H1 (cell line): ENCODE results near the gene GREB1L. TPM values are rescaled to one million over a fixed set of nuclear protein-coding genes. Genes with fewer than 3 reads are reported as not detected.

Source experiments
- CTCF ChIA-PET: fragments of 300-600 bp; sonication (Branson Sonifier 250); formaldehyde crosslinking; loops from one replicate; lab custom pipeline; 2021; ENCODE audit not compliant: partially characterized antibody; lab: Charles Lee
- POLR2A ChIA-PET: fragments of 300-600 bp; sonication (Branson Sonifier 250); formaldehyde crosslinking; loops from one replicate; lab custom pipeline; 2021; ENCODE audit warnings: inconsistent platforms; ENCODE audit not compliant: partially characterized antibody; lab: Charles Lee
- DNase-seq, 2 experiments: peaks; one replicate each; pipeline versions ENCODE4 v3.0.0 to v3.0.0-alpha.2; 2010 to 2022; ENCODE audit warnings: low spot score in 2 of 2, low read depth in 1 of 2, mixed read lengths in 1 of 2
- FAIRE-seq: peaks from 2 replicates; lab custom pipeline; 2011; peaks lifted over from hg19 to GRCh38; lab: Jason Lieb, UNC
- H2AFZ ChIP-seq: 2 replicates; pipeline ENCODE4 v1.8.1; 2012; ENCODE audit warnings: low read length, inconsistent platforms
- H2AK5ac ChIP-seq: 2 replicates; pipeline ENCODE4 v1.6.1; 2013; ENCODE audit warnings: low read depth, low read length
- H2BK120ac ChIP-seq: replicated peaks from 2 replicates; pipeline ENCODE3; 2013; ENCODE audit warnings: low read depth, low read length, inconsistent platforms
- H2BK12ac ChIP-seq: 2 replicates; pipeline ENCODE4 v1.6.1; 2013; ENCODE audit warnings: low read depth, low read length
- H2BK15ac ChIP-seq: 2 replicates; pipeline ENCODE4 v1.6.1; 2013; ENCODE audit warnings: low read length
- H2BK20ac ChIP-seq: 2 replicates; pipeline ENCODE4 v1.6.1; 2013; ENCODE audit warnings: low read length
- H2BK5ac ChIP-seq: 2 replicates; pipeline ENCODE4 v1.6.1; 2013; ENCODE audit warnings: low read depth, low read length
- H3K14ac ChIP-seq: 2 replicates; pipeline ENCODE4 v1.6.1; 2013; ENCODE audit warnings: inconsistent platforms; ENCODE audit not compliant: insufficient read length
- H3K18ac ChIP-seq: 2 replicates; pipeline ENCODE4 v1.6.1; 2013; ENCODE audit warnings: low read length; ENCODE audit errors: extremely low read depth
- H3K23ac ChIP-seq: 2 replicates; pipeline ENCODE4 v1.6.1; 2013; ENCODE audit warnings: inconsistent platforms; ENCODE audit not compliant: insufficient read length
- H3K23me2 ChIP-seq: 2 replicates; pipeline ENCODE4 v1.6.1; 2013; ENCODE audit warnings: low read depth, low read length
- H3K27ac ChIP-seq: 2 replicates; pipeline ENCODE4 v1.6.1; 2011; ENCODE audit warnings: low read depth, low read length, inconsistent platforms
- H3K27me3 ChIP-seq, 4 experiments: replicated peaks in 1 of 4; 1 replicate in 1 of 4; 2 replicates in 3 of 4; pipeline versions ENCODE4 v1.6.1 to v1.8.1; 2011 to 2013; ENCODE audit warnings: low read length in 3 of 4, mild to moderate bottlenecking in 3 of 4, inconsistent platforms in 2 of 4, mixed read lengths in 2 of 4, moderate library complexity in 1 of 4; ENCODE audit not compliant: control insufficient read depth in 3 of 4, insufficient read depth in 3 of 4; ENCODE audit errors: extremely low read depth in 1 of 4
- H3K36me3 ChIP-seq, 4 experiments: 2 replicates each; pipeline versions ENCODE4 v1.6.1 to v1.8.1; 2011 to 2013; ENCODE audit warnings: mild to moderate bottlenecking in 4 of 4, low read length in 3 of 4, moderate library complexity in 2 of 4, control low read depth in 1 of 4, inconsistent platforms in 1 of 4; ENCODE audit not compliant: insufficient read depth in 4 of 4, control insufficient read depth in 2 of 4
- H3K4ac ChIP-seq: replicated peaks from 2 replicates; pipeline ENCODE3; 2013; ENCODE audit warnings: low read length, low read depth, mixed read lengths, inconsistent platforms; ENCODE audit not compliant: insufficient read length
- H3K4me1 ChIP-seq, 4 experiments: replicated peaks in 1 of 4; 1 replicate in 1 of 4; 2 replicates in 3 of 4; pipeline versions ENCODE4 v1.6.1 to v1.8.1; 2011 to 2013; ENCODE audit warnings: low read length in 3 of 4, inconsistent platforms in 2 of 4, mixed read lengths in 1 of 4; ENCODE audit not compliant: insufficient read depth in 4 of 4, control insufficient read depth in 3 of 4
- H3K4me2 ChIP-seq, 2 experiments: 2 replicates each; pipeline versions ENCODE4 v1.6.1 to v1.8.1; 2011 to 2013; ENCODE audit warnings: low read depth in 2 of 2, low read length in 2 of 2, control low read depth in 1 of 2, inconsistent platforms in 1 of 2, mild to moderate bottlenecking in 1 of 2; ENCODE audit not compliant: insufficient read depth in 1 of 2
- H3K4me3 ChIP-seq, 4 experiments: fragments of 200-600, 300-600 bp in 1 of 4; sonication (generic), shearing (Covaris generic), sonication (Bioruptor Twin) in 1 of 4; 2 replicates each; pipeline versions ENCODE4 v1.5.1 to v1.8.1; 2011 to 2016; ENCODE audit warnings: low read length in 4 of 4, low read depth in 3 of 4, control low read depth in 2 of 4, inconsistent platforms in 2 of 4, mild to moderate bottlenecking in 2 of 4, mixed read lengths in 1 of 4, moderate library complexity in 1 of 4; ENCODE audit not compliant: insufficient read depth in 2 of 4; ENCODE audit errors: extremely low read depth in 1 of 4
- H3K56ac ChIP-seq: replicated peaks from 2 replicates; pipeline ENCODE3; 2013; ENCODE audit warnings: low read depth, mild to moderate bottlenecking, mixed read lengths, low read length, inconsistent platforms; ENCODE audit not compliant: insufficient read length
- H3K79me1 ChIP-seq: 2 replicates; pipeline ENCODE4 v1.6.1; 2013; ENCODE audit warnings: low read depth, low read length, control low read depth
- H3K79me2 ChIP-seq, 2 experiments: 2 replicates each; pipeline versions ENCODE4 v1.6.1 to v1.8.1; 2012 to 2013; ENCODE audit warnings: low read length in 2 of 2, mild to moderate bottlenecking in 2 of 2, inconsistent platforms in 1 of 2; ENCODE audit not compliant: insufficient read depth in 2 of 2, control insufficient read depth in 1 of 2
- H3K9ac ChIP-seq, 4 experiments: replicated peaks in 1 of 4; 1 replicate in 1 of 4; 2 replicates in 3 of 4; pipeline versions ENCODE4 v1.6.1 to v1.8.1; 2011 to 2013; ENCODE audit warnings: low read depth in 3 of 4, low read length in 3 of 4, control low read depth in 2 of 4, mild to moderate bottlenecking in 2 of 4, moderate library complexity in 2 of 4, inconsistent platforms in 1 of 4; ENCODE audit errors: extremely low read depth in 1 of 4
- H3K9me3 ChIP-seq, 2 experiments: 2 replicates each; pipeline versions ENCODE4 v1.6.1 to v1.8.1; 2012 to 2013; ENCODE audit warnings: mild to moderate bottlenecking in 2 of 2, moderate library complexity in 2 of 2, control low read depth in 1 of 2, inconsistent platforms in 1 of 2, low read depth in 1 of 2, low read length in 1 of 2, mixed read lengths in 1 of 2; ENCODE audit not compliant: insufficient read depth in 2 of 2
- H4K20me1 ChIP-seq, 2 experiments: replicated peaks in 1 of 2; 2 replicates each; pipeline versions ENCODE3 to v1.8.1; 2011 to 2013; ENCODE audit warnings: inconsistent platforms in 2 of 2, low read length in 2 of 2, mild to moderate bottlenecking in 1 of 2; ENCODE audit not compliant: insufficient read depth in 2 of 2, control insufficient read depth in 1 of 2
- H4K5ac ChIP-seq: 2 replicates; pipeline ENCODE4 v1.6.1; 2013; ENCODE audit warnings: low read length, low read depth, mixed read lengths, inconsistent platforms; ENCODE audit not compliant: insufficient read length
- H4K8ac ChIP-seq: 2 replicates; pipeline ENCODE4 v1.8.0; 2013; ENCODE audit warnings: mild to moderate bottlenecking, moderate library complexity, low read length, inconsistent platforms; ENCODE audit not compliant: insufficient read depth; ENCODE audit errors: extremely low read depth
- H4K91ac ChIP-seq: replicated peaks from 2 replicates; pipeline ENCODE3; 2013; ENCODE audit warnings: low read length, mixed read lengths, inconsistent platforms; ENCODE audit not compliant: insufficient read length
- BRCA1 ChIP-seq: IDR thresholded peaks from 2 replicates; pipeline ENCODE4 v1.6.1; 2012; ENCODE audit warnings: low read depth, low read length, improper control_type of control experiment
- GTF2F1 ChIP-seq: IDR thresholded peaks from 2 replicates; pipeline ENCODE4 v1.6.1; 2012; ENCODE audit warnings: low read depth, low read length, improper control_type of control experiment, borderline replicate concordance
- KDM4A ChIP-seq: IDR thresholded peaks from one replicate; pipeline ENCODE4 v1.7.1; 2012; ENCODE audit warnings: low read depth, mild to moderate bottlenecking, moderate library complexity, low read length, inconsistent platforms; ENCODE audit not compliant: severe bottlenecking
- MAFK ChIP-seq: IDR thresholded peaks from 2 replicates; pipeline ENCODE4 v1.6.1; 2012; ENCODE audit warnings: low read depth, mild to moderate bottlenecking, improper control_type of control experiment, low read length
- RAD21 ChIP-seq, 2 experiments: IDR thresholded peaks in 1 of 2; conservative IDR thresholded peaks in 1 of 2; 2 replicates each; pipeline ENCODE4 v1.6.1; 2011; ENCODE audit warnings: low read depth in 2 of 2, low read length in 2 of 2, improper control_type of control experiment in 1 of 2, inconsistent platforms in 1 of 2, mild to moderate bottlenecking in 1 of 2, moderate library complexity in 1 of 2
- TAF1 ChIP-seq: IDR thresholded peaks from 2 replicates; pipeline ENCODE4 v1.6.1; 2011; ENCODE audit warnings: mild to moderate bottlenecking, low read depth, low read length
- WGBS, 2 experiments: shearing (Covaris generic) in 1 of 2; methylation state at CpG; one replicate each; pipeline versions ENCODE4 v1.1.6 to v1.1.7; 2013 to 2015; ENCODE audit warnings: low lambda C conversion rate in 2 of 2, mixed read lengths in 2 of 2, inconsistent platforms in 1 of 2, low coverage in 1 of 2, missing lambda C conversion rate in 1 of 2; ENCODE audit not compliant: insufficient replicate concordance in 2 of 2, insufficient coverage in 1 of 2, insufficient read length in 1 of 2; ENCODE audit errors: extremely low coverage in 1 of 2, missing lambda C conversion rate in 1 of 2; 5-methylcytosine and 5-hydroxymethylcytosine counted together
- polyA plus RNA-seq, 7 experiments: library from polyadenylated mRNA; depleted of rRNA in 3 of 7; stranded (reverse) in 5 of 7; unstranded in 2 of 7; fragments of >200 nt in 5 of 7; fragments of 200-250 nt in 2 of 7; gene quantifications; 1 replicate in 5 of 7; 2 replicates in 1 of 7; 4 replicates in 1 of 7; pipeline versions ENCODE4 v1.2.1 to v1.2.3, GENCODE V29; 2011 to 2013; ENCODE audit warnings: missing spikeins in 2 of 7, mixed read lengths in 2 of 7
- total RNA-seq: library from RNA; stranded (reverse); fragmentation: NEBNext Ultra II Directional; extraction: Animal tissue kit (Norgen Biotek cat#: 25700); gene quantifications from 2 replicates; pipeline ENCODE4 v1.2.1, GENCODE V29; 2021
- TF ChIP-seq, protein P1 (sequence below), 3 experiments: IDR thresholded peaks; 1 replicate in 2 of 3; 2 replicates in 1 of 3; pipeline versions ENCODE4 v1.5.1 to v1.6.1; 2011; ENCODE audit warnings: low read length in 3 of 3, mild to moderate bottlenecking in 3 of 3, inconsistent platforms in 2 of 3, low read depth in 1 of 3, moderate library complexity in 1 of 3; ENCODE audit not compliant: insufficient read depth in 1 of 3; ENCODE audit errors: control extremely low read depth in 1 of 3
- TF ChIP-seq, protein P2 (sequence below): IDR thresholded peaks from 2 replicates; pipeline ENCODE4 v1.6.1; 2012; ENCODE audit warnings: low read length, inconsistent platforms
- TF ChIP-seq, protein P3 (sequence below): IDR thresholded peaks from 2 replicates; pipeline ENCODE4 v1.6.1; 2011; ENCODE audit warnings: low read depth, mild to moderate bottlenecking, low read length; ENCODE audit not compliant: insufficient read depth

GREB1L gene
- total and polyA plus RNA-seq, 2 of the 8 experiments (the other 6 are each of a cell fraction or from before 2014, with no cell fraction given): 0.34 to 1.6 TPM

DNA sequence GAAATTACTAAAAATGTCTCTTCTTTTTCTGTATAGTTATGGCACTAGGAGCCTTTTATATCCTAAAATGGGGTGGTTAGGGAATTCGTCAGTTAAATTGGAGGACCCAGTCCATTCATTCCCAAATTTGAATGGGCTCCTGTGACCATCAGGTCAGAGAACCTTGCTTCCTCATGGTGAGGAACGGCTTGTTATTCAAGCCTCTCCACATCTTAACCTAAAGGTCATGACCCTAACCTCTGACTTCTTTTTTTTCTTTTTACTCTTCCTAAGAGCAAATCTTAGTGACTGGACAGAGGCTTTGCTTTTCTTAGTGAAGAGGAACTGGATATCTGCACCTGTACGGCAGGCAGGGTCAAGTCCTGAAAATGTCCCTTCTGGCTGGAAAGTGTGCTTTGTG, 53.1 kb downstream of the GREB1L start:
- no peak for FAIRE-seq
- TF ChIP-seq GTF2F1 (no peak), KDM4A (no peak), RAD21 (IDR thresholded peaks at IDR 0.05 in 1 of 2, conservative IDR thresholded peaks at IDR 0.05 in 1 of 2; ENCODE audit: low read depth in 2 of 2, low read length in 2 of 2) (no peak), MAFK (no peak), TAF1 (no peak), BRCA1 (no peak)
- TF ChIP-seq, protein P1, sequence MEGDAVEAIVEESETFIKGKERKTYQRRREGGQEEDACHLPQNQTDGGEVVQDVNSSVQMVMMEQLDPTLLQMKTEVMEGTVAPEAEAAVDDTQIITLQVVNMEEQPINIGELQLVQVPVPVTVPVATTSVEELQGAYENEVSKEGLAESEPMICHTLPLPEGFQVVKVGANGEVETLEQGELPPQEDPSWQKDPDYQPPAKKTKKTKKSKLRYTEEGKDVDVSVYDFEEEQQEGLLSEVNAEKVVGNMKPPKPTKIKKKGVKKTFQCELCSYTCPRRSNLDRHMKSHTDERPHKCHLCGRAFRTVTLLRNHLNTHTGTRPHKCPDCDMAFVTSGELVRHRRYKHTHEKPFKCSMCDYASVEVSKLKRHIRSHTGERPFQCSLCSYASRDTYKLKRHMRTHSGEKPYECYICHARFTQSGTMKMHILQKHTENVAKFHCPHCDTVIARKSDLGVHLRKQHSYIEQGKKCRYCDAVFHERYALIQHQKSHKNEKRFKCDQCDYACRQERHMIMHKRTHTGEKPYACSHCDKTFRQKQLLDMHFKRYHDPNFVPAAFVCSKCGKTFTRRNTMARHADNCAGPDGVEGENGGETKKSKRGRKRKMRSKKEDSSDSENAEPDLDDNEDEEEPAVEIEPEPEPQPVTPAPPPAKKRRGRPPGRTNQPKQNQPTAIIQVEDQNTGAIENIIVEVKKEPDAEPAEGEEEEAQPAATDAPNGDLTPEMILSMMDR (IDR thresholded peaks at IDR 0.05; ENCODE audit: control extremely low read depth in 1 of 3, insufficient read depth in 1 of 3, low read depth in 1 of 3, low read length in 3 of 3): no peak
- TF ChIP-seq, protein P2, sequence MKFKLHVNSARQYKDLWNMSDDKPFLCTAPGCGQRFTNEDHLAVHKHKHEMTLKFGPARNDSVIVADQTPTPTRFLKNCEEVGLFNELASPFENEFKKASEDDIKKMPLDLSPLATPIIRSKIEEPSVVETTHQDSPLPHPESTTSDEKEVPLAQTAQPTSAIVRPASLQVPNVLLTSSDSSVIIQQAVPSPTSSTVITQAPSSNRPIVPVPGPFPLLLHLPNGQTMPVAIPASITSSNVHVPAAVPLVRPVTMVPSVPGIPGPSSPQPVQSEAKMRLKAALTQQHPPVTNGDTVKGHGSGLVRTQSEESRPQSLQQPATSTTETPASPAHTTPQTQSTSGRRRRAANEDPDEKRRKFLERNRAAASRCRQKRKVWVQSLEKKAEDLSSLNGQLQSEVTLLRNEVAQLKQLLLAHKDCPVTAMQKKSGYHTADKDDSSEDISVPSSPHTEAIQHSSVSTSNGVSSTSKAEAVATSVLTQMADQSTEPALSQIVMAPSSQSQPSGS: no peak
- TF ChIP-seq, protein P3, sequence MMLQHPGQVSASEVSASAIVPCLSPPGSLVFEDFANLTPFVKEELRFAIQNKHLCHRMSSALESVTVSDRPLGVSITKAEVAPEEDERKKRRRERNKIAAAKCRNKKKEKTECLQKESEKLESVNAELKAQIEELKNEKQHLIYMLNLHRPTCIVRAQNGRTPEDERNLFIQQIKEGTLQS: no peak

More for the DNA sequence above, 53.1 kb downstream of the GREB1L start:
- no peak for DNase-seq
- Histone ChIP-seq H3K27me3 (no peaks in the 10 kb centered on the region), H2BK5ac (no peak overlapping the region), H3K4me2 (no peak overlapping the region), H3K18ac (no peak overlapping the region), H3K27ac (no peak overlapping the region), H3K9ac (no peak overlapping the region), H3K79me2 (no peaks in the 10 kb centered on the region; a peak in 1 of 4 replicates), H4K8ac (no peak overlapping the region), H3K9me3 (no peaks in the 10 kb centered on the region), H2BK15ac (no peak overlapping the region), H4K5ac (no peak overlapping the region), H3K36me3 (no peaks in the 10 kb centered on the region), H3K56ac (no peak overlapping the region), H2BK12ac (no peak overlapping the region), H3K23me2 (no peaks in the 10 kb centered on the region; the same call in 1 of the 2 replicates), H2AK5ac (no peak overlapping the region), H2AFZ (no peak overlapping the region), H3K14ac (no peak overlapping the region), H3K4me1 (peaks cover 0 to 5% (median 1%) of the 10 kb centered on the region in 4 experiments; a peak in 4 of 7 replicates), H4K91ac (no peak overlapping the region), H4K20me1 (no peaks in the 10 kb centered on the region), H3K4me3 (no peak overlapping the region), H3K79me1 (no peaks in the 10 kb centered on the region), H2BK20ac (no peak overlapping the region), H3K4ac (no peak overlapping the region), H3K23ac (no peak overlapping the region), H2BK120ac (no peak overlapping the region)
- POLR2A ChIA-PET: no interaction called here
- CTCF ChIA-PET: no interaction called here
- 85% methylated on average over 3 of the region's 3 CpGs; no CpG with 5 or more reads in 1 of the 2 experiments for WGBS, 2 experiments
